Subcutaneous adipose tissue (tissue), 4 donors: Measurements from ENCODE around the gene NDUFA8. TPM values are rescaled to one million over a fixed set of nuclear protein-coding genes. Genes with fewer than 3 reads are reported as not detected.

ENCODE experiments used
- total RNA-seq, 4 donors: library from RNA; depleted of rRNA; stranded (reverse); fragments of >200 nt; gene quantifications; one replicate each; pipeline ENCODE4 v1.1.0, GENCODE V29; 2016
- TF ChIP-seq, protein P1 (sequence below): fragments of 450-650 bp; IDR thresholded peaks from one replicate; pipeline ENCODE4 v1.5.1; 2016; ENCODE audit warnings: low read depth, mild to moderate bottlenecking, control low read depth, antibody characterized with exemption, moderate library complexity

The NDUFA8 gene
- total RNA-seq, 4 donors from 2014 or later = 24.5 to 53.0 (median 28.7) TPM

DNA sequence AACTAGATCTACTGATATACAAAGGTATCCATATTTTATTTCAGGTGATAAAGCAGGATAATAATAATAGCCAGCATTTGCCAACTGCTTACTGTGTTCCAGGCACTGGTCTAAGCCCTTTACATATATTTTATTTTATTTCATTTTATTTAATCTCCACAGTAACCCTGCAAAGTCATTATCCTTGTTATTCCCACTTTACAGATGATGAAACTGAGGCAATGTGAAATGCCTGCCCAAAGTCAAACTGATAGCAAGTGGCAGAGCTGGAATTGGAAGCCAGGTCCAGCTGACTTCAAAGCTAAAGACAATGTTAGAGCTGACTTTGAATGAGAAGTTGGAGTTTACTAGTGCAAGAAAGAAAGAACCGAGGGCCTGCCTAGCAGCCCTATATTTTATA lies 25.0 kb upstream of the NDUFA8 start:
- TF ChIP-seq, protein P1, sequence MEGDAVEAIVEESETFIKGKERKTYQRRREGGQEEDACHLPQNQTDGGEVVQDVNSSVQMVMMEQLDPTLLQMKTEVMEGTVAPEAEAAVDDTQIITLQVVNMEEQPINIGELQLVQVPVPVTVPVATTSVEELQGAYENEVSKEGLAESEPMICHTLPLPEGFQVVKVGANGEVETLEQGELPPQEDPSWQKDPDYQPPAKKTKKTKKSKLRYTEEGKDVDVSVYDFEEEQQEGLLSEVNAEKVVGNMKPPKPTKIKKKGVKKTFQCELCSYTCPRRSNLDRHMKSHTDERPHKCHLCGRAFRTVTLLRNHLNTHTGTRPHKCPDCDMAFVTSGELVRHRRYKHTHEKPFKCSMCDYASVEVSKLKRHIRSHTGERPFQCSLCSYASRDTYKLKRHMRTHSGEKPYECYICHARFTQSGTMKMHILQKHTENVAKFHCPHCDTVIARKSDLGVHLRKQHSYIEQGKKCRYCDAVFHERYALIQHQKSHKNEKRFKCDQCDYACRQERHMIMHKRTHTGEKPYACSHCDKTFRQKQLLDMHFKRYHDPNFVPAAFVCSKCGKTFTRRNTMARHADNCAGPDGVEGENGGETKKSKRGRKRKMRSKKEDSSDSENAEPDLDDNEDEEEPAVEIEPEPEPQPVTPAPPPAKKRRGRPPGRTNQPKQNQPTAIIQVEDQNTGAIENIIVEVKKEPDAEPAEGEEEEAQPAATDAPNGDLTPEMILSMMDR = no peak

DNA sequence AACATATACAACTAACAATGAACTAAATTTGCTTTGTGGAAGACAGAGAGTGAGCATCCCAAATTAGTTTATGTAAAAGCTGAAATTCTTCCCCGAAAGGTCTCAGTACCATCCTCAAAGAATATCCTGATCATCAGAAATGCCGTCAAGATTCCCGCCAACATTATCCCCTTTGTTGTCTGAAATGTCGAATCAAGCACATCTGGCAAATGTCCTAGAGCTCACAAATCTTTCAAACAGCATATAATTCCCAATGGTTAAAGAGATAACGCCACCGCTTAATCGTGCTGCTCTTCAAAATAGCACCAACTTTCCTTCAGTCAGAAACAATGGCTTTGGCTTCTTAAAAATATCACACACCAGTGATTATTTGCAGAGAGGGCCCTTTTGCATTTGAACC lies 23.9 kb upstream of the NDUFA8 start:
- TF ChIP-seq, protein P1 = no peak

DNA sequence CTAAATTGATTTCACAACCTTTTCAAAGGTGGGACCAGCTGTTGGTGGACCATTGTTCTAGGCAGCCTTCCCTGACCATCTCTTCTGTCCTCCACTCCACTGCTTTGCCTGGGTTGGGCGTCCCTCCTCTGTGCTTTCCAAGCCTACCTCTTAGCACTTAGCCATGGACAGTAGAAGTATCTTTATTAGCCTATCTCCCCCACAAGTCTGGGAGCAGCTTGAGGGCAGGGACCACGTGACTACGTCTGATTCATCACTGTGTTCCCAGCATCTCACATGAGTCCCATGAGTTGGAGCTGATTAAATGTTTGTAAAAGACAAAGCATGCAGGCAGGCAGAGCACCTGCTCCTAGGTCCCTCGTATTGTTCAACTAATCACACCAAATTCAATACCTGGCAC lies 21.1 kb upstream of the NDUFA8 start:
- TF ChIP-seq, protein P1 = no peak

DNA sequence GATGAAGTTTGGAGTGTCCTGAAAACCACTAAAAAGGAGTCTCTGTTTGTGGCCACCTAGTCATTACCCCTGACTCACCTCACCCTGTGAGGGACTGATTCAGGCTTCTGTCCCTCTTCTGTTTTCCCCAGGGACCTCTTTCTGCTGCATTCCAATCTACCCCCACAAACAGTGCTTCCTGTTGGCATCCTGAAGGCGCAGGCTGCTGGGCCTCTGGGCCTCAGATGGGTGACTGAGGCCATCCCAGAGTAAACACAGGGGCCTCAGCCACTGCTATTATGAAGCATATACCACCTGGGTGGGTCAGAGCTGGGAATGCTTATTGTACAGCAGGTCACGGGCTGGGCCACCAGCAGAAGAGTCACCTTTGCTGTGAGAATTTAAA lies 20.1 kb upstream of the NDUFA8 start:
- TF ChIP-seq, protein P1 = no peak

DNA sequence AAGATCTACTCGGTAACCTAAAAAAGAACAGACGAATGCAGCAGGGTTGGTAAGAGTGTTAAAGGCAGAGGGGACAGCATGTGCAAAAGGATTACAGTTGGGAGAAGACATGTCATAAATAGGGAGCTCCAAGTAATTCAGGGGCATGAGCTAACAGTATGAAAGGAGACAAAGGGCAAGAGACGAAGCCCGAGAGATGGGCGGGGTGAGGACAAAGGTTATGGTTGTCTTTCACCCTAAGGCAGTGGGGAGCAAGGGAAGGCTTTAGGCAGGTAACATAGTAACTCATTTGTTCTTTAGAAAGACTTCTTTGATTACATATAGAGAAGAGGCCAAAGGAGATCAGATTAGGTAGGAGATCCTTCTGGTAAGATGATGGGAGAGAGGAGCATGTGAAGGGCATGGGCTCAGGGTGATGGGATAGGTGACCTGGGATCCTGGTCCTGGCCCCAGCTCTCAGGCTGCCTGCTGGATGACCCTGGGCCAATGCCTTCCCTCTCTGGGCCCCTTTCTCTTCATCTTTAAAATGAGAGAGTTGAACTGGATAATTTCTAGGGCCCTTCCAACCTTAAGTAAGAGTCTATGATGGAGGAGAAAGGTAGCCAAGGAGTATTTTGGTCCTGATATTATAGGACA lies 19.6 kb upstream of the NDUFA8 start:
- TF ChIP-seq, protein P1 = no peak

DNA sequence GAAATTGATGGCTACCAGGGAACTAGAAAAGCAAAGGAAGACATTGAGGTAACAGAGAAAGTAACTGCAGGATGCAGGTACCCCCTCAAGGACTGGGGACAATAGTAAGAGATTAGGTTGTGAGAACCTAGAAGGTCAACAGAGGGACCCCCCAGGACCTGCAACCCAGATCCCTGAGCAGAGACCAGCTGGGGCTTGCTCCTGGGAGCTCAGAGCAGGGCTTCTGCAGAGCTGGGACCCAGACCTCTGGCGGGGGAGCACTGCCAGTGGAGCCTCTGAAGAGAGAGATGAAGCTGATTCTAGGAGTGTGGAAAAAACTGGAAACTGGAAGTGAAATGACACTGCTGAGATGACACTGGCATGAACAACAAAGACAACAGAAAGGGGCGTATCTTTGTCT lies 17.3 kb upstream of the NDUFA8 start:
- TF ChIP-seq, protein P1 = no peak

DNA sequence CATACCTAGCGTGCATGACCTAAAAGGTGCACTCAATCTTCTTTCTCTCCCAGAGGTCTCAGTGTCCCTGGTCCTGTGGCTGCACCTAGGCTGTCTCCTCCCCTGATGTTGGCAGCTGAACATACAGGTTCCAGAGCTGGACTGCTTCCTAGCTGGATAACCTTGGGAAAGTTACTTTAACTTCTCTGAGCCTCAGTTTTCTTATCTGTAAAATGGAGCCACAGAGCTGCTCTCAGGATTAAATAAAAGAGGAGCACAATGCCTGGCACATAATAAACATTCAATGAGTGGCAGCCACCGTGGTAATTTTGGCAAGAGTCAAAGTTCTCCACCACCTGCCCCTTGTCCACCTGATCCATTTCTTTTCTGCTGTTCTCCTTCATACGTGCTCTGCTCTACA lies 14.1 kb upstream of the NDUFA8 start:
- TF ChIP-seq, protein P1 = no peak
